ENCODE results near the gene B4GALT2. TPM values are rescaled to one million over a fixed set of nuclear protein-coding genes. Genes with fewer than 3 reads are reported as not detected.

The B4GALT2 gene
- total and polyA plus RNA-seq, 2 donors (not counting 1 experiment from before 2014, with no cell fraction given) = 4.6 to 6.5 TPM

GRCh38 chr1:43974443-43975248 lies 4.4 kb upstream of the B4GALT2 start, which contains the start of gene ATP6V0B:
TSS of gene ATP6V0B (plus strand) at chr1:43974960. CDS start at chr1:43975041, 81 bp downstream.
- H3K9me3 Mint-ChIP-seq (ENCODE audit: insufficient read depth) = no peaks in the 10 kb centered on the region
- ChIA-PET CTCF (interaction anchor here (1.0 to 2.3 kb wide), 5 partner anchors 15 to 62 kb away, joined by 4 to 10 read pairs (median 6); partner anchors contain the start of gene IPO13), POLR2A (interaction anchor here (0.6 to 1.8 kb wide), 5 partner anchors 16 to 1873 kb away, joined by 3 to 5 read pairs (median 4); partner anchors contain the start of genes ARMH1, IPO13 and TMEM53)
- Histone ChIP-seq H2AFZ (ENCODE audit: insufficient read depth, low read depth, low read length, poor library complexity, severe bottlenecking) (peak within 1 kb of the TSS; percentile 91), H3K4me3 (ENCODE audit: control extremely low read depth in 1 of 5, extremely low read depth in 1 of 5, insufficient read depth in 1 of 5, low read depth in 2 of 5, low read length in 4 of 5) (peak within 1 kb of the TSS; percentile 79 to 97 (median 89)), H3K36me3 (replicated peaks in 1 of 2; ENCODE audit: control extremely low read depth in 1 of 2, control insufficient read depth in 1 of 2, extremely low read depth in 1 of 2, insufficient read depth in 2 of 2, low read length in 1 of 2) (peaks cover 0 to 33% of the 10 kb centered on the region in 2 experiments), H3K9me3 (ENCODE audit: control extremely low read depth in 1 of 3, control insufficient read depth in 2 of 3, insufficient read depth in 1 of 3, low read length in 2 of 3) (no peaks in the 10 kb centered on the region), H3K4me1 (ENCODE audit: control insufficient read depth in 2 of 2, insufficient read depth in 2 of 2, low read length in 2 of 2) (peaks cover 33 to 61% of the 10 kb centered on the region in 2 donors), H3K79me2 (ENCODE audit: control insufficient read depth, insufficient read depth, low read length) (peaks cover 39% of the 10 kb centered on the region), H3K9ac (ENCODE audit: low read length) (peak within 1 kb of the TSS; percentile 91), H3K27me3 (replicated peaks in 1 of 4; ENCODE audit: control extremely low read depth in 1 of 4, control insufficient read depth in 3 of 4, insufficient read depth in 4 of 4, low read length in 3 of 4) (no peaks in the 10 kb centered on the region), H3K27ac (ENCODE audit: low read length in 2 of 2) (peak within 1 kb of the TSS; percentile 89 to 96), H4K20me1 (ENCODE audit: control insufficient read depth, insufficient read depth, low read length, poor library complexity, severe bottlenecking) (peaks cover 48% of the 10 kb centered on the region), H3K4me2 (replicated peaks; ENCODE audit: low read depth, low read length, poor library complexity, severe bottlenecking) (peak within 1 kb of the TSS; percentile 95)
- no peak for TF ChIP-seq CTCF (IDR thresholded peaks at IDR 0.05)
- no peak for TF ChIP-seq EZH2 (IDR thresholded peaks at IDR 0.05; ENCODE audit: borderline replicate concordance, insufficient read depth, low read depth, low read length, poor library complexity, severe bottlenecking)
- peak; percentile 95 for DNase-seq
- peak; percentile 72 for ATAC-seq (ENCODE audit: low read depth)
- no peaks in the 10 kb centered on the region for H3K27me3 Mint-ChIP-seq
- intact Hi-C loops (cut with micrococcal nuclease) = loop anchor here (1.0 to 10.0 kb wide), 5 partner anchors 17 to 1520 kb away; partner anchors contain the start of genes CCDC24, IPO13, PPCS and ST3GAL3
- H3K4me1 Mint-ChIP-seq = peaks cover 69% of the 10 kb centered on the region
- peak within 1 kb of the TSS; percentile 97 for H3K4me3 Mint-ChIP-seq
- under 1% methylated on average over 93 of the region's 93 CpGs for WGBS (ENCODE audit: insufficient coverage)
- peak within 1 kb of the TSS; percentile 97 for H3K27ac Mint-ChIP-seq
